GM12892 (cell line): ENCODE measurements around the gene DEPP1.

Experiments
- POLR2A ChIP-seq: IDR thresholded peaks from 2 replicates; pipeline ENCODE4 v1.6.1; 2011; ENCODE audit warnings: low read depth, low read length, control low read depth
- POLR2AphosphoS5 ChIP-seq: IDR thresholded peaks from 2 replicates; pipeline ENCODE4 v1.6.1; 2011; ENCODE audit warnings: low read depth, low read length, control low read depth
- TAF1 ChIP-seq: IDR thresholded peaks from 2 replicates; pipeline ENCODE4 v1.6.1; 2011; ENCODE audit warnings: low read depth, mild to moderate bottlenecking, control low read depth, low read length, borderline replicate concordance

- TF ChIP-seq POLR2A (no peak), POLR2AphosphoS5 (no peak), TAF1 (no peak)
Observed at GRCh38 chr10:44949127-44949802, 29.3 kb downstream of the DEPP1 start.
